Stimulated activated CD8-positive, alpha-beta memory T cell treated with anti-CD3 and anti-CD28 coated beads, Interleukin-15, amount 100 ng/mL, for 24 hours (primary cell): ENCODE measurements around the gene SLC10A7.

Source experiments
- DNase-seq: peaks from one replicate; pipeline ENCODE4 v3.0.0-alpha.2; 2020; ENCODE audit warnings: low read depth

The SLC10A7 gene

DNA sequence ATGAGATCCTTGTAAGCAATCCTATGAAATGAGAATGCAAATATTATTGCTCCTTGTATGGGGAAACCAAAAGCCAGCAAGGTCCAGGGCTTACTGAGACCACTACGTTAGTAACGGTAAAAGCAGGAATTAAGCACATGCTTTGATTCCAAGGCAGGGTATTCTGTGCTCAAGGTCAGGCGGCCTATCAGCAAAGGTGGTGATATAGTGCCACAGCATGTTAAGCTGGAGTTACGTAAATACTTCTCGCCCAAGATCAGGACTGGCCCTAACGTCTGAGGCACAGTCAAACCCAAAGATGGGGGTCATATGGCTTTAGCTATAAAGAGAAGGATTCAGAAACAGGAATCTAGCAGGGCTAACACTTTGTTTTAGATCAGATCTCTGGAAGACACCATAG, 27.6 kb downstream of the SLC10A7 start:
- no peak for DNase-seq

DNA sequence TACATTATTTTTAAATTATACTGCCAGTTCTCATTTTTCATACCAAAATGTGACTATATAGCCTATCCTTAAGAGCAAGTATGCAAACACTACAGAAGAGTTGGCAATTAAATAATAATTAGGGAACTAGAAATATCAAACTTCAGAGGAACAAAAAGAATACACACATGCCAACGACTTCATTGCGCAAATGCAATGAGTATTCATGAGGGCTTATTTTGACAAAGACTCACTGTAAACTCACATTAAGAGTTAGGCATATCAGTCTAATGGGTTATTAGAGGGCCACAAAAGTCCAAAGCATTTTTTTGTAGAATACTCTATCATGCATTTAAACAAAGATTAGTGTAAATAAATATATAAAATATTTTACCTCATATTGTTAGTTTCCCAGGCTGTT, 31.6 kb downstream of the SLC10A7 start:
- DNase-seq: no peak

DNA sequence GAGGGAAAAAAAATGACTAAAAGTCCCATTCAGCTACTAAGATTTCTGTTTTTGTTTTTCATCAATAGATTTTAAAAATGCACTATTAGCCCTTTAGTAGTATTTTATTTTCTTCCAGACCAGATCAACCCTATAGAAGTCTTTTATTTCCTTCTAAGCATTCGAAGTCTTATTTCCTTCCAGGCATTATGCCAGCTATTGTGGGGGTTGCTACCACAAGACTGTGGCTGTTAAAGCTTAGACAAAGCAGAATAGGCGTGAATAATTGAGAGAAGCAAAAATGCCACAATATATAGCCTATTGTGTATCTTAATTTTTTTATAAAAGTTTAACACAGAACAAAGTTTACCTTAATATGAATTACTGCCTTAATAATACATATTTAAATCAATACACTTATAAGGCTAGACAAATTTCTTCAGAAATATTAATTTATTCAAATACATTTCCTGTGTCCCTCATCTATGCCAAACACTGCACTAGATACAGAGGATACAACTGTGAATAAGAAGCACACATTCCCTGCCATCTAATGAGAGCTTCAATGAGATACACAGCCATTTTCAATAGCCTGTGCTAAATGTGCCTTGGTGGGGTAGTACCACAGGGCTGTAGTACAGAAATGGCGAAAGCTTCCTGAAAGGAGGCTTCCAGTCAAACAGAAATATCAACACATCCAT, 33.1 kb downstream of the SLC10A7 start:
- no peak for DNase-seq

DNA sequence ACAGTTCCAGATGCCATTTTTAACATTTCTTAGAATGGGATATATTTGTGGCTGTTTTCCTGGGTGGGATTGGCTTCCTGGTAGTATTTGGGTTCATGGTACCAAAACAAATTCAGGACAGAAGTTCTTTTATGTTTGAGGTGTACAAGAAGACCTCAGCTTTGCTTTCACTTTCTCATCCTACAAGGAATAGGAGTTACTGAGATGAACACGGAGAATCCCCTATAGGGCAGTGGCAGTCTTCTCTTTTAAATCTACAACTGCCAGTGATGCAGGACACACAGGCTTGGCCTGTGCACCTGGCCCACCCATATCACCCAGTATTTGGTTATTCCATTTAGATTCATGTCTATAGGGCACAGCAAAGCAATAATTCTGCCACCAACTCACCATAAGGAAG, 35.2 kb downstream of the SLC10A7 start:
- no peak for DNase-seq

DNA sequence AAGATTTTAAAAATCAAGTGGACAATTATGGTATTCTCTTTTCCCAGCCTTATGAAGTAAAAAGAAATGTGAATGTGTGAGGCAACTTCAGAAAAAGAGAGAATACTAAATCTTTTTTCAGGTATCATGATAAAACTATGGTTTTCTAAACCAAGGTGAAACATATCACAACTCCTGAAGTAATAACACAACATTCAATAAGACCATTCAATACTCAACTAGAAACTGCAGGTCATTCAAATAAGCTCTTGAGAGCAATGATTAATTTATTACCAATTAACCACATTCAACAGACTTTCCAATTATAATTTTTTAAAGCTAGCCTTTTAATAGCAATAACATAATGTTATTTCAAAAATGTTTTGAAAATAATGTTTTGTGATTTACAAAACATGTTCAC, 35.8 kb downstream of the SLC10A7 start:
- DNase-seq: no peak

DNA sequence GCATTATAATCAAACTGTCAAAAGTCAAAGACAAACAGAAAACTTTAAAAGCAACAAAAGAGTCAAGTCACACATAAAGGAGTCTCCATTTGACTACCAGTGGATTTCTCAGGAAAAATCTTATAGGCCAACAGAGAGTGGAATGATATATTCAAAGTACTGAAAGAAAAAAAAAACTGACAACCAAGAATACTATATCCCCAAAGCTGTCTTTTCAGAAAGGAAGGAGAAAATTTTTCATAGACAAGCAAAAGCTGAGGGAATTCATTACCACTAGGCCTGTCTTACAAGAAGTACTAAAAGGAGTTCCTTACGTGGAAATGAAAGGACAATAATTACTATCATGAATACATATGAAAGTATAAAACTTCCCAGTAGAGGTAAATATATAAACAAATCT, 39.0 kb downstream of the SLC10A7 start:
- no peak for DNase-seq

DNA sequence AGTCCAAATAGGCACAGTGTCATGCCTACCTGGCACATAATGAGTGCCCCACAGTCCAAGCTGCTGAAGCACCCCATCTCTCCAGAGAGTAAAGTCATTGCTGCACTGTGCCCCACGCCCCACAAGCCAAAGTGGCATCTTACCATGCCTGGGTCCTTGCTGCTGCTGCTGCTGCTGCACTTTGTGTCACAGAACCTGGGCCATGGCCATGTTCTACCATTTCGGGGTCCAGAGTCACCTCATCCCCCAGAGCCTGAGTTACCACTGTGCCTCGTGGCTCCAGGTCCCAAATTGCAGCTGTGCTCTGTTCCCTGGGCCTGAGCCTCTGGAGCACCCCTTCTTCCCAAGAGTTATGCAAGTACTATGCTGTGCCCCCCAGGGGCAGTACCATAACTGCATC, 40.5 kb downstream of the SLC10A7 start:
- no peak for DNase-seq

DNA sequence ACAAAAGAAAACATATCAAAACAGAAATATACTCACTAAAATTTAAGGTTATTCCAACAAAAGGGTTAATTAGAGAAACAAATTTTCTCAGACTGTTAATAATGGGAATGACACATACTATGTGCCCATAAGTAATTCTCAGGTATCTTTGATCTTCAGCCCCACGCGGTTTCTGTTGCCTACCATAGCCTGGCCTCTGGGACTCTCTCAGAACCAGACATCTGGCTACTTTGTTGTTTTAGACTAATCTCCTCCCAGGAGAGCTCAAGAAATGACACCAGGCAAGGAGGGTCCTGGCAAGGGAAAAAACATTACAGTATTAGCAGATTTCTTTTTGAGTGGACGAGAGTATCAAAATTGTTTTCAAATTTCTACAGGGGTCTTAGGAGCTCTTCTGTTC, 43.7 kb downstream of the SLC10A7 start:
- DNase-seq: no peak

DNA sequence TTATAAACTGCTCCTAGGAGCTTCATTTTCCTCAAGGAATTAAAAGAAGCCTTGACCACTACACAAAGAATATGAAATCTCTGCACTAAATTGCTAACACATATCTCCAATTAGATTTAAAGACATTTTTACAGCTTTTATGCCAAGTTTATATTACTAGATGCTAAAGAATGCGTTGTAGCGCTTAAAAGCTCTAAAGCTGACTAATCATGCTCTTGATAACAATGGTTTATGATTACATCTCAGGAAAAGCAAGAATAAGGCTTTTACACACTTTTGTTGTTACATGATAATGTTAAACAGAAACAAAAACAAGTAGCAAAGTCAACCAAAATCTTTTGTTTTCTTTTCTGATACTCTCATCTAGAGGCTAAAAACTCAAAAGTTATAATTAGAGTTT, 44.7 kb downstream of the SLC10A7 start:
- DNase-seq: no peak

DNA sequence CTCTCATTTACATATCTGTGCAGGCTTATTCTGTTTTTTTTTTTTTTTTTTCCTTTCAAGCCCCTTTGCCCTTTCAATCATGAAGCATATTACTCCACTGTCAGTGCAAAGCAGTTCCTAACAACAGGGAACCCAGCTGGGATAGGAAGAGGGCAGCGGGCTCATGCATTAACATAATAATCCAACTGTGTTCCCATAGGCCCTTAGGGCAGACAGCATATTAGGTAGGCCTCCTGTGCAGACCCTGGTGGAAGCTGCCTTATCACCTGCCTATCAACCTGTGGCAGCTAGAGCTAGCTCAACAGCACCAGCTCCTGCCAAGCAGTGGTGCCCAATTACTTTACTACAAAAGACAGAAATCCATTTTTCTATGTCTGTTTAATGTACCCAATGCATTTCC, 49.3 kb downstream of the SLC10A7 start:
- no peak for DNase-seq

DNA sequence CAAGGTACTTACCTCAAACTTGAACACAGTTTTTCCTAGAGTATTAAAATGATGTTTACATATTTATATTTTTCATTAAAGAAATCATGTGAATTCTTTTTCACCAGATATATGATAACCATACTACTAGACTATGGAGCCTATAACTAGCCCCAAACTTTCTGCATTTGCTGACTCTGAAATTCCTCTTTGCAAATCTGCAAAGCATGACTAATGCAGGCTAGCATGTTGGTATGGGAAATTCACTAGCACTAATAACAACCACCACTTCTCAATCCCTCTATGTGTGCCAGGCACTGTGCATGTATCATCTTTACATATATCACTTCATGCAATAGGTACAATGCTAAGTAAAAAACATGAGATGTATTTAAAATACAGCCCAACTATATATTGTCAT, 51.1 kb downstream of the SLC10A7 start:
- DNase-seq: no peak

DNA sequence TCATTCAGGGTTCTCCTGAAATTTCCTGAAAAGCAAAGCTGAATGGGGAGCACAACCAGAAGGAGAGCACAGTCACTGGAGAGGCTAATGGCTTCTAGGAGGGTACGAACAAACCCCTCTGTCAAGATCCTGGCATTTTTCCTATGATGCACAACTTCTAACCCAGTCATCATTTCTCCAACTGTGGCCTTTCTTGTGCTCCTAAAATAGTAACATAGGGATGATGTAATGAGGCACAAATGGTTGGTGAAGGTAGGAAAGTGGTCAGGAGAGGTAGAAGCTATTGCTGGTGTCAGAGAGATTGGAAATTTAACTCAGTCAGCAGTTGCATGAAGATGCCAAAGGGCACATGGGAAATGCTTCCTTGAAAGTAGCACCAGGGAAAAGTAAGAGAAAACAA, 52.7 kb downstream of the SLC10A7 start:
- no peak for DNase-seq

DNA sequence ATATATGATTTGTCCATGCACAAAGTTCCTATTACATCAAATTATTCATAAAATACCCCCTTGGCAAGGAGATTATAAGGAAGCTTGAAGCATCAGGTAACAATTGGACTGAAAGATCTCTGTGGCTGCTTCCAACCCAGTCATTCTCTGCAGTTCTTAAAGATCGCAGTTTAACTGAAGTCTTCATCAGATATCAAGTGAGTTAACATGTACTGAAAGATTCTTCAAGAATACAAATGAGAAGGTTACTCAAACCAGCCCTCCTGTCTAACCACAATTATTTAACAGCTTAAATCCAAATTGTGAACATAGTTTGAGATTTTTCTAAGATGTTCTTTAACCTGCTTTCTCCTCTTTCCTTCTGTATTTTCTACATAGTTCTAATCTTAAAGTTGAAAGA, 56.1 kb downstream of the SLC10A7 start:
- DNase-seq: no peak

DNA sequence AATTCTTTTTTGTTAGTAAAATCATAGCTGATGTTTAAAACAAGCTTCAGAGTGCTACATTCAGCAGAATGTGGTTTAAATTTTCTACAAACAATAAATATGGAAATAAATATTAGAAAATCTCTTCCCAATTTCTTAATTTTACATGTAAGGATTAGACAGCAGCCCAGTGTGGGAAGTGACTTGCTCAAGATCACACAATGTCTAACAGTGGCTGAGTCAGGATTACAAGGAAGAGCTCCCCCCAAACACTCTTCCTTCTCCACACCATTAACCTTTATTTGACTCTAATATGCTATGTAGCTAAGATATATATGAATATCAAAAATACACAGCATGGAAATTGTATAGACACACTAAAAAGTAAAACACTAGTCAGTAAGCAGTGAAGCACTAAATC, 59.5 kb downstream of the SLC10A7 start:
- DNase-seq: no peak

DNA sequence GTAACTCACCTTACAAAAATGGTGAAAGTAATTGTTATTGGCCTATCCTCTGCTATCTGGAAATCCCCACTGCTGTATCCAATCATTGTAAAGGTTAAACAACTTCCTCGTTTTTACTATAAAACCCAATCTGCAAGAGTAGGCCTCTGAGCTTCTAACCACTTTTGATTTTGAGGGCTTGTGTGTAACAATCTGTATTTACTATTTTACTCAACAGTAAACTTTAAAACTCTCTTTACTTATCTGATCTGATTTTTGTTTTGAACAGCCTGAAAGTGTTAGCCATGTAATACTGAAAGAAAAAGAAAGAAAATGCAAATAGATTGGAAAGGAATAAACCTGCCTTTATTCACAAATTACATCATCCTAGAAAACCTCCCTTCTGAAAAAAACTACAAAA, 63.1 kb downstream of the SLC10A7 start:
- DNase-seq: no peak

DNA sequence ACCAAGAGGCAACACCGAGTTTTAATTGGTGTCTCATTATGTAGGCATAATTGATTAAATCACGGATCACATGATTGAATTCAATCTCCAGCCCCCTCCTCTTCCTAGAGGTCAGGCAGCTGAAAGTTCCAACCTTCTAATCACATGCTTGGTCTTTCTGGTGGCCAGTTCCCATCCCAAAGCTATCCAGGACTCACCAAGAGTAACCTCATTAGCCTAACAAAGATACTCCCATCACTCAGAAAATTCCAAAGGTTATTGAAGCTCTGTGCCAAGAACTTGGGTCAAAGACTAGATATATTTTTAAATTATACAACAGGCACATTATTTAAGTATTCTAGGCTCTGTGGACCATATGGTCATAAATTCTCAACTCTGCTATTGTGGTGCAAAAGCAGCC, 65.1 kb downstream of the SLC10A7 start:
- DNase-seq: no peak

DNA sequence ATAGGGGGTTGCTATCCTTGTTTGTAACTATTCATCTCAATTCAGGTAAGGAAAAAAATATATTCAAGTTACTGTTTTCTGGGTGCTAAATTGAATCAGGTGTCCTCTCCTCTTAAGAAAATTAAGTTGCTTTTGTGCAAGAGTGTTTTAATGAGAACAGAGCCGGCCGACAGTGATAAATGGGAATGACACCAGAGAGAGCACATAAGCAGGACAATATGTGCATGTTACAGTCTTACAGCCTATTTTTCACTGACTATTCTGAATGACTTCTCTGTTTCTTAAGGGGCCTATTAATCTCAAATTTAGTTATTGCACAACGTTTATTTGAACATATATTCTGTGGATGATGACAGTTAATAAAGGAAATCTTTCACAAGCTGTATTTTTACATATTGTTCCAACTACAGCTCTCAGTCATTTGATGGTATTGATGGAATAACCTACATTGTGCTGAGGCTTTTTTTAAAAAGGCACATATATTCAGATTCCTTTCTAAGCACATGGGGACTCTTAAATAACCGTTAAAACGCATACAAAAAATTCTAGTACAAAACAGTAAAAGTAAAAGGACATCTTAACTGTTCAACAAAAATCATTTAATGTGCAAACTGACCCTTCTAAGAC, 68.4 kb downstream of the SLC10A7 start:
- DNase-seq: no peak

DNA sequence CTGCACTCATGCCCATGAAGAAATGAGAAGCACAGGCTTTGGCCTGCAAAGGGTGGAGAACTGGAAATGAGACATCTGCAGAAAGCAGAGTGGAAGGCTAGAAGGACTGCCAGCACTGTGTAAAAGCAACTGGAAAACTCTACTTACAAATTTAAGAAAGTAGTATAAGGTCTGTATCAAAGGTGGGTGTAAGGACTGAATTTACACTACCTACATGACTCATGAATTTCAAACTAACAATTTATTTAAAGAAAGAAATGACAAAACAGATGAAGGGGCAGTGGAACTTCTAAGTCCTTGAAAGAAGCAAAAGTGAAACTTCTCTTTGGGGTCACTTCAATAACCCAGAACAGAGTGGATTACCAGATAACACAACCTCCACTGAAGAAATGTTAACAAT, 71.2 kb downstream of the SLC10A7 start:
- no peak for DNase-seq

DNA sequence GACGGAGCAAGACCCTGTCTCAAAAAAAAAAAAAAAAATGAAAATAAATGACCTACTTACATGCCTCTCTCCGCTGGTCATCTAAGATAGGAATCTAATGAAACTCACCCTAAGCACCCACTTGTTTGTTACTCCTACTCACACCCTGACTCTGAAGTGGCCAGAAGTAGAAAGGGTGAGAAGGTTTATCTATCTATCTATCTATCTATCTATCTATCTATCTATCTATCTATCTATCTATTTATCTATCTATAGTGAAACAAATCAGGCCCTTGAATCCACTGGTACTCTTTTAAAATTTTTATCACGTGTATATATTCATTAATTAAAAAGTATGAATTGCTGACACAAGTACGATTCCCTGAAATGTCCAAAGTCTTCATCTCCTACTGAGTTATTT, 75.2 kb downstream of the SLC10A7 start:
- no peak for DNase-seq

DNA sequence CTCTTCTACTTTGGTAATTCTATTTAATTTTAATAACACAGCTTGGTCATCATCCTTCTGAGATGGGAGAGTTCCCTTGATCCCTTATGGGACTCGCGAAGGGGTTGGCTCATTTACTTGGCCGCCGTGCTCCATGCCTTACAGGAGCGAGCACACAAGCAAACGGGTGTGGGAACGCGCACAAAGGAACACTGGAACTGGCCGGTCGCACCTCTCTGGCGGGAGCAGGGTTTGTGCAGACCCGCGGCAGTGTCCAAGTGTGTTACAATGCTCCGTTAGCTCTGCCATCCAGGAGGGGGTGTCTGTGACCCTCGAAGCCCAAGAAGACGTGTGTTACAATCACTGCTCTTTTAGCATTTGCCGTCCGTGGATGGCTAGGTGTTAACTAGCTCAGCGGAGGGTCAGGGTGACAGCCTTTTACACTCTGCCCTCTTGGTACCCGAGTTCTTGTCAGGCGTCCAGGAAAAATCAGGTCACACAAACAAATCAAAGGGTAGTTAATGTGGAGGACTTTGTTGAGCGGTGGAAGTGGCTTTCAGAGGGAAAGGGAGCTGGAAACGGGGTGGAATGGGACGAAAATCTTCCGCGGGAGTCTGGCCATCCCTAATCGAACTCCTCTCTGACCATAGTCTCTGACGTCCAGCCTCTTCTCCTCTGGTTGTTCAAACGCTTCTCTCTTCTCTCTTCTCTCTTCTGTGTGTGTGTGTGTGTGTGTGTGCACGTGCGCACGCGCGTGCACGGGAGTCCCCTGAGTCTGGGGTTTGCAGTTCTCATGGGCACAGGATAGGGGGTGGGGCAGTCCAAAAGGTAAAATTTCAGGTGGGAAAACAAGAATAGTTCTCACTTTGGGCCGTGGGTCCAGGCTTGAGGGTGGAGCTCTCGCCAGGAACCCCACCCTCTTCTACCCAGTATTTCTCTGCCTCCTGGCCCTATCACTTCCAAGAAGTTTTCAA, 76.3 kb downstream of the SLC10A7 start:
- DNase-seq: no peak

DNA sequence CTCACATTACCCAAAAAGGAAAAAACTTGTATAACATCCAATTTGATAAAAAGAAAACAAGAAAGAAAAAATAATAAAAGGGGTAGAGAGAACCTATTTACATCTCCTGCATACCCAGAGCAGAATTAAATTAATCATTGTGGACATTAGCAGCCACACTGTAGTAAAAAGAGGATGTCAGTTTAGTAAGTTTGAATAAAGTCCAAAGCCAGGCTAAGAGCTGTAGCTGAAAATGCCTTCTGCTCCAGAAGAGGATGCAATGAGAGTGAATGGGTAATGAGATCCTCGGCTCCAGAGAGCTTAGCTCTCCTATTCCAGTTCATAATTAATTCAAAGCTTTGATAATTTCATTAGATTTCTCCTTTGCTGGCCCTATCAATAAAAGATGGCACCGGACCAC, 78.2 kb downstream of the SLC10A7 start:
- DNase-seq: no peak

DNA sequence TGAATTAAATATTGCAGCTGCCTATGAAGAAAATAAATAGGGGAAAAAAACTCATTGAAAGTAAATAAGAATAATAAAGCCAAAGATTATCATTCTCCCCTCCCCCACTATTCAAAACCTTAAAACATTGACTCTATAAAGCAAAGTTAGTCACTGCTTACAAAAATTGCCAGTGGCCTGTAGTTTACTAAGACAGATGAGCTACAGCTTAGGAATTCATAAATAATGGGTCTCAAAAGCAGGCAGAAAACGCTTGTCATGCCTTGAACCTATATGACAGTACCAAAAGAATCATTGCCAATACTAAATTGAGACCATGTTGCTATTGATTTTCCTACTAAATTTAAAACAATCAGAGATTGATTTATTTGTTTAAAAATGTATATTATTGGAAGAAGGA, 78.9 kb downstream of the SLC10A7 start:
- no peak for DNase-seq

DNA sequence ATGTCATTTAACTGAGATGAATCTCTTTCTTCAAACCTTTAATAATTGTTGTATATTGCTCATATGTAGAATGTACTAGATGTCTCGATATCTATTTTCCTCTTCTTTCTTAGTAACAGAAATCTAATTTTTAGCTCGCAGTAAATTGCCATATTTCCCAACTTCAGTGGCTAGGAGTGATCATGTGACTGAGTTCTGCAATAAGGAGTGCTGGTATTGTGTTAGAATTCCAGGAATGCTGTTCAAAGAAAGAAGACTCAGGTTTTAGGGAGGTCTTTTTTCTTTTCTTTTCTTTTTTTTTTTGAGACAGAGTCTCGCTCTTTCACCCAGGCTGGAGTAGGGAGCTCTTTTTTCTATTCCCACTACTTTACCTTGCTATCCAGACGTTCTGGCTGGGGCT, 81.7 kb downstream of the SLC10A7 start:
- DNase-seq: no peak
